GM12878 (cell line): ENCODE data around the gene MRGPRG. TPM values are rescaled to one million over a fixed set of nuclear protein-coding genes. Genes with fewer than 3 reads are reported as not detected.

ENCODE experiments used
- ATAC-seq: fragments of 200-7000 bp; cut with Tn5 transposase; 3 replicates; pipeline ENCODE4 v1.9.1; 2020; ENCODE audit warnings: mild to moderate bottlenecking, moderate library complexity
- BruUV-seq: library from RNA; stranded (reverse); fragments of 400-500 nt; replicated peaks from 2 replicates; lab custom pipeline; 2021; lab: Mats Ljungman, UMichigan
- CTCF ChIA-PET: fragments of 300-600 bp; sonication (Branson Sonifier 250); formaldehyde crosslinking; extraction: SDS; loops from one replicate; lab custom pipeline; 2021; ENCODE audit warnings: inconsistent platforms; lab: Yijun Ruan, JAX
- POLR2A ChIA-PET: fragments of 350-600 bp; formaldehyde crosslinking; extraction: SDS; loops from one replicate; lab custom pipeline; 2021; ENCODE audit warnings: inconsistent platforms; lab: Charles Lee
- RAD21 ChIA-PET: fragments of 300-600 bp; sonication (Branson Sonifier 250); formaldehyde crosslinking; loops from one replicate; lab custom pipeline; 2023; ENCODE audit warnings: antibody characterized with exemption; ENCODE audit not compliant: unreplicated experiment; lab: Charles Lee
- SMC1A ChIA-PET: fragments of 300-600 bp; sonication (Branson Sonifier 250); formaldehyde crosslinking; loops from one replicate; lab custom pipeline; 2023; ENCODE audit not compliant: unreplicated experiment, uncharacterized antibody; lab: Charles Lee
- DNase-seq: peaks from one replicate; pipeline ENCODE4 v3.0.0-alpha.2; 2011; ENCODE audit warnings: low read depth, low spot score
- FAIRE-seq: peaks from 3 replicates; lab custom pipeline; 2011; peaks lifted over from hg19 to GRCh38; lab: Jason Lieb, UNC
- H2AFZ ChIP-seq: 2 replicates; pipeline ENCODE4 v1.6.0; 2011; ENCODE audit warnings: low read depth, low read length, control low read depth; ENCODE audit not compliant: control insufficient read depth
- H3K27ac ChIP-seq: 2 replicates; pipeline ENCODE4 v1.5.1; 2011; ENCODE audit warnings: control low read depth; ENCODE audit not compliant: control insufficient read depth, insufficient read depth
- H3K27me3 ChIP-seq, 2 experiments: replicated peaks in 1 of 2; 2 replicates each; pipeline versions ENCODE4 v1.6.0 to v1.6.1; 2011; ENCODE audit warnings: low read length in 1 of 2; ENCODE audit not compliant: control insufficient read depth in 2 of 2, insufficient read depth in 2 of 2
- H3K36me3 ChIP-seq, 2 experiments: 2 replicates each; pipeline ENCODE4 v1.5.1; 2011; ENCODE audit warnings: low read length in 1 of 2; ENCODE audit not compliant: control insufficient read depth in 2 of 2, insufficient read depth in 2 of 2
- H3K4me1 ChIP-seq: 2 replicates; pipeline ENCODE4 v1.6.1; 2011; ENCODE audit warnings: mild to moderate bottlenecking, low read length, moderate library complexity, mixed read lengths; ENCODE audit not compliant: control insufficient read depth, insufficient read depth
- H3K4me2 ChIP-seq: 2 replicates; pipeline ENCODE4 v1.6.0; 2011; ENCODE audit warnings: control low read depth; ENCODE audit not compliant: control insufficient read depth, insufficient read depth
- H3K4me3 ChIP-seq: fragments of 200-600 bp; sonication (generic); 2 replicates; pipeline ENCODE4 v1.5.1; 2016
- H3K79me2 ChIP-seq: 2 replicates; pipeline ENCODE4 v1.6.0; 2011; ENCODE audit warnings: low read length; ENCODE audit not compliant: control insufficient read depth, insufficient read depth
- H3K9ac ChIP-seq: 2 replicates; pipeline ENCODE4 v1.8.0; 2011; ENCODE audit warnings: low read length, control low read depth, mixed read lengths; ENCODE audit not compliant: control insufficient read depth, insufficient read depth
- H3K9me3 ChIP-seq: replicated peaks from 3 replicates; pipeline ENCODE4 v1.5.1; 2011; ENCODE audit warnings: mild to moderate bottlenecking, low read length; ENCODE audit not compliant: control insufficient read depth, insufficient read depth
- H4K20me1 ChIP-seq: 2 replicates; pipeline ENCODE4 v1.6.0; 2011; ENCODE audit not compliant: control insufficient read depth, insufficient read depth
- GATAD2B ChIP-seq: fragments of 450-650 bp; conservative IDR thresholded peaks from 2 replicates; pipeline ENCODE4 v1.6.1; 2017; ENCODE audit warnings: low read depth, mild to moderate bottlenecking, moderate library complexity
- NFIC ChIP-seq: IDR thresholded peaks from 2 replicates; pipeline ENCODE4 v1.6.1; 2012; ENCODE audit warnings: low read depth, mild to moderate bottlenecking, inconsistent platforms, low read length, moderate library complexity
- PAX8 ChIP-seq: fragments of 450-650 bp; IDR thresholded peaks from 2 replicates; pipeline ENCODE4 v1.6.1; 2017; ENCODE audit warnings: mild to moderate bottlenecking, moderate library complexity
- PML ChIP-seq: IDR thresholded peaks from 2 replicates; pipeline ENCODE4 v1.6.1; 2012; ENCODE audit warnings: low read length, inconsistent platforms
- PRDM15 ChIP-seq: fragments of 450-650 bp; formaldehyde crosslinking; IDR thresholded peaks from 2 replicates; pipeline ENCODE4 v1.4.0; 2020; ENCODE audit warnings: mild to moderate bottlenecking, moderate library complexity
- YY1 ChIP-seq: IDR thresholded peaks from 2 replicates; pipeline ENCODE4 v1.6.1; 2011; ENCODE audit warnings: low read depth, mild to moderate bottlenecking, low read length
- ZZZ3 ChIP-seq: IDR thresholded peaks from 2 replicates; pipeline ENCODE4 v1.6.1; 2011; ENCODE audit warnings: low read depth; ENCODE audit not compliant: control insufficient read depth, insufficient read length
- WGBS: methylation state at CpG from one replicate; pipeline ENCODE4 v1.1.6; 2016; ENCODE audit warnings: low lambda C conversion rate; ENCODE audit not compliant: insufficient replicate concordance, insufficient coverage; ENCODE audit errors: missing lambda C conversion rate; 5-methylcytosine and 5-hydroxymethylcytosine counted together
- in situ Hi-C: fragments of 300-500 bp; cut with MboI; formaldehyde crosslinking; loops from 9 replicates; pipeline ENCODE4 v1.14.3; 2018; ENCODE audit warnings: mixed read lengths
- intact Hi-C: fragments of 100-400 bp; cut with micrococcal nuclease; formaldehyde crosslinking; loops from one replicate; pipeline ENCODE4 v1.14.2; 2022; ENCODE audit not compliant: unreplicated experiment
- polyA plus RNA-seq, 11 experiments: library from polyadenylated mRNA; depleted of rRNA in 4 of 11; unstranded in 6 of 11; stranded (reverse) in 5 of 11; fragments of >200 nt; fragmentation: Nextera tagmentation in 4 of 11; fragmentation: Illumina TruSeq in 1 of 11; extraction: Ambion mirVana in 4 of 11; extraction: Trizol in 1 of 11; gene quantifications; 1 replicate in 1 of 11; 2 replicates in 10 of 11; pipeline versions ENCODE4 v1.2.1 to v1.2.3, GENCODE V29; 2011 to 2016; ENCODE audit warnings: inconsistent platforms in 2 of 11, missing spikeins in 2 of 11, low read depth in 1 of 11
- total RNA-seq, 4 experiments: library from RNA; depleted of rRNA in 3 of 4; stranded (reverse); fragments of >200 nt in 3 of 4; fragmentation: Illumina TruSeq in 1 of 4; extraction: Trizol in 1 of 4; gene quantifications; 2 replicates each; pipeline versions ENCODE4 v1.2.1 to v1.2.3, GENCODE V29; 2013 to 2021
- TF ChIP-seq, protein P1 (sequence below): fragments of 150-350 bp; IDR thresholded peaks from 2 replicates; pipeline ENCODE4 v1.6.1; 2014; ENCODE audit warnings: mild to moderate bottlenecking, low read depth, low read length
- TF ChIP-seq, protein P2 (sequence below): fragments of 450-650 bp; IDR thresholded peaks from 2 replicates; pipeline ENCODE4 v1.6.1; 2014; ENCODE audit warnings: mild to moderate bottlenecking

The MRGPRG gene
- total and polyA plus RNA-seq, 10 of the 15 experiments (the other 5 are each of a cell fraction or from before 2014, with no cell fraction given): not detected

DNA sequence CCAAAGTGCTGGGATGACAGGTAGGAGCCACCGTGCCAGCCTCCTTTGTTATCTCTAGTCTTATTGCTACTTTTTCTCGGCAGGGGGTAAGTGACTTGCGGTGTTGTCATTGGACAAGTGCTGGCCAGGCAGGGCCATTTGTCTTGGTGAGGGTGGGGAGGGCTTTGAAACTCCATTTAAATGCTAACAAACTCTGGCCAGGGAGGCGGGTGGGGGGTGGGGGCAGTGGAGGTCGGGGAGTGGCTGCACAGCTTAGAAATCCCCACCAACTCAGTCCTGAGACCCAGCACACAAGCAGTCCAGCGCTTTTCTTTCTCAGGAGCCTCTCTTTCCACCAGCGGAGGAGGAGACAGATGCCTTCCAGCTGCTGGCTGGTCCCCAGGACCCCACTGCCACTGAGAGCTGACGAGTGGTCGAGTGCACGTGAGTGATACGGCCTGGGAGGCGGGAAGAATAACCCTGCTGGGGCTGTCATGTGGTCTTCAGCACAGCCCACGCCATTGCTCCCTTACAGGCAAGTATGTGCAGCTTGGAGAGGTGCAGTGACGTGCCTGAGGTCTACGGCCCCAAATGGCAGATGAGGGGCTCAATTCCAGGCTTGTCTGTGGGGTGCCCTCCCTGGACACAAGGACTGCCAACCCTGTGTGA, 29.3 kb downstream of the MRGPRG start:
- ChIA-PET SMC1A (no interaction called here), CTCF (no interaction called here), RAD21 (no interaction called here), POLR2A (no interaction called here)
- H3K9ac ChIP-seq: no peak overlapping the region
- no peak overlapping the region for H3K4me3 ChIP-seq
- H3K36me3 ChIP-seq: no peaks in the 10 kb centered on the region
- ATAC-seq (no peak), DNase-seq (no peak), FAIRE-seq (no peak)
- no peak overlapping the region for H3K4me2 ChIP-seq
- no peaks in the 10 kb centered on the region for H3K79me2 ChIP-seq
- no peaks in the 10 kb centered on the region for H3K9me3 ChIP-seq
- H3K27ac ChIP-seq: no peak overlapping the region
- no TSS peak for BruUV-seq
- no peak overlapping the region for H2AFZ ChIP-seq
- in situ Hi-C loops (no loop called here), intact Hi-C loops (no loop called here)
- no peak for TF ChIP-seq PAX8
- TF ChIP-seq, protein P1, sequence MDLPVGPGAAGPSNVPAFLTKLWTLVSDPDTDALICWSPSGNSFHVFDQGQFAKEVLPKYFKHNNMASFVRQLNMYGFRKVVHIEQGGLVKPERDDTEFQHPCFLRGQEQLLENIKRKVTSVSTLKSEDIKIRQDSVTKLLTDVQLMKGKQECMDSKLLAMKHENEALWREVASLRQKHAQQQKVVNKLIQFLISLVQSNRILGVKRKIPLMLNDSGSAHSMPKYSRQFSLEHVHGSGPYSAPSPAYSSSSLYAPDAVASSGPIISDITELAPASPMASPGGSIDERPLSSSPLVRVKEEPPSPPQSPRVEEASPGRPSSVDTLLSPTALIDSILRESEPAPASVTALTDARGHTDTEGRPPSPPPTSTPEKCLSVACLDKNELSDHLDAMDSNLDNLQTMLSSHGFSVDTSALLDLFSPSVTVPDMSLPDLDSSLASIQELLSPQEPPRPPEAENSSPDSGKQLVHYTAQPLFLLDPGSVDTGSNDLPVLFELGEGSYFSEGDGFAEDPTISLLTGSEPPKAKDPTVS: no peak
- no peak for TF ChIP-seq GATAD2B
- TF ChIP-seq PRDM15 (CRISPR knock-in tag): no peak
- TF ChIP-seq YY1: no peak
- no peak for TF ChIP-seq PML
- no peak for TF ChIP-seq NFIC
- no peak for TF ChIP-seq ZZZ3
- TF ChIP-seq, protein P2, sequence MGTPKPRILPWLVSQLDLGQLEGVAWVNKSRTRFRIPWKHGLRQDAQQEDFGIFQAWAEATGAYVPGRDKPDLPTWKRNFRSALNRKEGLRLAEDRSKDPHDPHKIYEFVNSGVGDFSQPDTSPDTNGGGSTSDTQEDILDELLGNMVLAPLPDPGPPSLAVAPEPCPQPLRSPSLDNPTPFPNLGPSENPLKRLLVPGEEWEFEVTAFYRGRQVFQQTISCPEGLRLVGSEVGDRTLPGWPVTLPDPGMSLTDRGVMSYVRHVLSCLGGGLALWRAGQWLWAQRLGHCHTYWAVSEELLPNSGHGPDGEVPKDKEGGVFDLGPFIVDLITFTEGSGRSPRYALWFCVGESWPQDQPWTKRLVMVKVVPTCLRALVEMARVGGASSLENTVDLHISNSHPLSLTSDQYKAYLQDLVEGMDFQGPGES: no peak
- 38% methylated on average over 13 of the region's 15 CpGs for WGBS
- no peaks in the 10 kb centered on the region for H4K20me1 ChIP-seq
- H3K27me3 ChIP-seq: no peaks in the 10 kb centered on the region; a peak in 1 of 4 replicates
- no peaks in the 10 kb centered on the region for H3K4me1 ChIP-seq
